ENCODE measurements around the gene PSAP. TPM values are rescaled to one million over a fixed set of nuclear protein-coding genes. Genes with fewer than 3 reads are reported as not detected.
A peak's percentile ranks its signal among the peaks of the same experiment; 100 is the strongest.

PSAP gene
- total RNA-seq, 1 donor from 2014 or later: 358 TPM

DNA sequence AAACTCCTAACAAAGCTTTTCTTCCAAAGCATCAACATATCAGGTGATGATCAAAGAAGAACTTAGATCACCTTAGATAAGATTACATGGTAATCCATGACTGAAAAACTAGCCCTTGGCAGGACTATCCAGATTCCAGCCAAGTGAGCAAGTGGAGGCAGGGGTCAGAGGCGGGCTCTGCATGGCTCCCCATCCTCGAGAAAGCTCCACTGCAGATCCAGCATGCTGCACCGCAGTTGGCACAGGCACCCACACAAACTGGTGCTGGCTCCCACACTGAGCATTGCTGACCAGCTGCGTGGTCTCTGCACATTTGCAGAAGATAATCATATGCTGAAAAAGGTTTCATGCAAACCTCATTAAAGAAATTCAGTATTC is 10.1 kb downstream of the PSAP start:
- peak overlapping the region; percentile 73 for H3K4me3 Mint-ChIP-seq
- H3K4me1 Mint-ChIP-seq: peaks cover 79% of the 10 kb centered on the region
- Histone ChIP-seq H3K4me1 (peaks cover 63% of the 10 kb centered on the region), H3K9ac (no peak overlapping the region), H3F3A (ENCODE audit: low read depth) (peaks cover 27% of the 10 kb centered on the region), H3K79me2 (ENCODE audit: low read depth) (peaks cover 97% of the 10 kb centered on the region), H3K27ac (peak overlapping the region; percentile 85), H4K20me1 (ENCODE audit: low read depth) (peaks cover 84% of the 10 kb centered on the region), H3K27me3 (no peaks in the 10 kb centered on the region), H3K9me3 (ENCODE audit: low read depth) (no peaks in the 10 kb centered on the region), H2AFZ (replicated peaks) (no peak overlapping the region), H3K4me2 (peak overlapping the region; percentile 75), H3K36me3 (no peaks in the 10 kb centered on the region), H3K4me3 (peak overlapping the region; percentile 37)
- no peaks in the 10 kb centered on the region for H3K9me3 Mint-ChIP-seq
- H3K36me3 Mint-ChIP-seq: peaks cover 14% of the 10 kb centered on the region
- DNase-seq (ENCODE audit: low spot score): no peak
- H3K27me3 Mint-ChIP-seq (ENCODE audit: insufficient read depth, low read depth): no peaks in the 10 kb centered on the region
- peak overlapping the region; percentile 99 for H3K27ac Mint-ChIP-seq
- TF ChIP-seq CTCF (IDR thresholded peaks at IDR 0.05) (no peak), EZH2 (IDR thresholded peaks at IDR 0.05) (no peak), EZH2phosphoT487 (IDR thresholded peaks at IDR 0.05) (no peak)

DNA sequence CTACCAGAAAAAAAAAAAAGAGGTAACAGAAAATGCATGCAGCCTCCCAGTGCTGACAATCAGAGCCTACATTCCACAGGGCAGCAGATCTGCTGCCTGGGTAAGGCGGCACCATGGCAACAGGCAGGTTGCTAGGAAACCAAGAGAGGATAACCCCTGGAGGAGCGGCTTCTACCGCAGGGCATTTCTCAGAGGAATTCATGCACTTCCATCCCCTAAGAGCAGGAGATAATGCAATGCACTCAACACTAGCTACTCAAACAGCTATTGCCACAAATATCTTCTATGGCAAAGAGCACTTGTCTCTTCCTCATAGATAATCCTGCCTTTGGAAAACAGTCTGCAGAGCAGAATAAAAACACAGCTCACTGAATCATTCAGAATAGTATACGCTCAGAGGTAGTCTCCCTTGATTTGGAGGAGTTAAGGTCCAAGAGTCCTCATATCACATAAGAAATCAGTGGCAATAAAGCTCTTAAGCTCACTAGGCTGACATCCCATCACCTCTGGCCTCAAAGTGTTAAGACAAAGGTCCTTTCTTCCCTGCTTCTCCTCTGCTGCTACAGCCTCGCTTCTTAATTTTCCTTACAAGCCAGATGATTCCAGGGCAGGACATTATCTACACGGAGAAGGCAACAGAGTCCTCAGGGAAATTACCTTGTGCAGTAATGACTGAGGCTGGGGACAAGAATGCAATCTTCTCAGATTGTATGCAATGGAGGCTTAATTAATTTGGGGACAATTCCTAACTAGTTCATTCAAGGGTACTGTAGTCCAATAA is 10.7 kb downstream of the PSAP start:
- Histone ChIP-seq H3K27ac (peak overlapping the region; percentile 85), H3K4me3 (peak overlapping the region; percentile 37), H3K9me3 (ENCODE audit: low read depth) (no peaks in the 10 kb centered on the region), H3F3A (ENCODE audit: low read depth) (peaks cover 23% of the 10 kb centered on the region), H3K4me2 (peak overlapping the region; percentile 75), H3K9ac (no peak overlapping the region), H3K36me3 (no peaks in the 10 kb centered on the region), H3K4me1 (peaks cover 66% of the 10 kb centered on the region), H4K20me1 (ENCODE audit: low read depth) (peaks cover 84% of the 10 kb centered on the region), H2AFZ (replicated peaks) (no peak overlapping the region), H3K79me2 (ENCODE audit: low read depth) (peaks cover 97% of the 10 kb centered on the region), H3K27me3 (no peaks in the 10 kb centered on the region)
- no peak for TF ChIP-seq EZH2 (IDR thresholded peaks at IDR 0.05)
- no peak for TF ChIP-seq CTCF (IDR thresholded peaks at IDR 0.05)
- H3K4me3 Mint-ChIP-seq: peak overlapping the region; percentile 73
- peaks cover 84% of the 10 kb centered on the region for H3K4me1 Mint-ChIP-seq
- H3K9me3 Mint-ChIP-seq: no peaks in the 10 kb centered on the region
- DNase-seq (ENCODE audit: low spot score): peak; percentile 98
- peak overlapping the region; percentile 99 for H3K27ac Mint-ChIP-seq
- peaks cover 9% of the 10 kb centered on the region for H3K36me3 Mint-ChIP-seq
- no peaks in the 10 kb centered on the region for H3K27me3 Mint-ChIP-seq (ENCODE audit: insufficient read depth, low read depth)

GRCh38 chr10:71838264-71839211 is 12.5 kb downstream of the PSAP start:
- Histone ChIP-seq H3K27me3 (no peaks in the 10 kb centered on the region), H3K4me1 (peaks cover 63% of the 10 kb centered on the region), H3K27ac (no peak overlapping the region), H3K9me3 (ENCODE audit: low read depth) (no peaks in the 10 kb centered on the region), H3K79me2 (ENCODE audit: low read depth) (peaks cover 97% of the 10 kb centered on the region), H4K20me1 (ENCODE audit: low read depth) (peaks cover 82% of the 10 kb centered on the region), H3F3A (ENCODE audit: low read depth) (peaks cover 23% of the 10 kb centered on the region), H2AFZ (replicated peaks) (no peak overlapping the region), H3K9ac (no peak overlapping the region), H3K4me3 (no peak overlapping the region), H3K36me3 (no peaks in the 10 kb centered on the region), H3K4me2 (no peak overlapping the region)
- Mint-ChIP-seq H3K27ac (peak overlapping the region; percentile 99), H3K4me3 (peak overlapping the region; percentile 78), H3K27me3 (ENCODE audit: insufficient read depth, low read depth) (no peaks in the 10 kb centered on the region), H3K4me1 (peaks cover 82% of the 10 kb centered on the region), H3K9me3 (no peaks in the 10 kb centered on the region), H3K36me3 (peaks cover 9% of the 10 kb centered on the region)
- no peak for TF ChIP-seq EZH2phosphoT487 (IDR thresholded peaks at IDR 0.05)
- TF ChIP-seq CTCF (IDR thresholded peaks at IDR 0.05): no peak
- no peak for TF ChIP-seq EZH2 (IDR thresholded peaks at IDR 0.05)
- DNase-seq (ENCODE audit: low spot score): no peak
